Smooth muscle cell (in vitro differentiated cells): ENCODE measurements around the gene CLBA1. TPM values are rescaled to one million over a fixed set of nuclear protein-coding genes. Genes with fewer than 3 reads are reported as not detected.

Experiments used
- DNase-seq: peaks from one replicate; lab custom pipeline; 2025; ENCODE audit not compliant: unreplicated experiment; lab: John Stamatoyannopoulos, UW
- H2AFZ ChIP-seq: fragments of 200-600 bp; sonication (generic); 2 replicates; pipeline ENCODE4 v1.6.0; 2016; ENCODE audit warnings: antibody characterized with exemption, low read depth, mild to moderate bottlenecking
- H3F3A ChIP-seq: fragments of 200-600 bp; sonication (generic); 2 replicates; pipeline ENCODE4 v1.6.0; 2017; ENCODE audit warnings: antibody characterized with exemption, low read depth
- H3K27ac ChIP-seq: fragments of 200-600 bp; sonication (generic); 2 replicates; pipeline ENCODE4 v1.5.1; 2016; ENCODE audit warnings: low read depth, mild to moderate bottlenecking
- H3K27me3 ChIP-seq: fragments of 200-600 bp; sonication (generic); 2 replicates; pipeline ENCODE4 v1.6.1; 2016; ENCODE audit warnings: low read depth, mild to moderate bottlenecking
- H3K36me3 ChIP-seq: fragments of 200-600 bp; sonication (generic); 2 replicates; pipeline ENCODE4 v1.5.1; 2016; ENCODE audit warnings: low read depth
- H3K4me1 ChIP-seq: fragments of 200-600 bp; sonication (generic); 2 replicates; pipeline ENCODE4 v1.5.1; 2016; ENCODE audit warnings: low read depth
- H3K4me2 ChIP-seq: fragments of 200-600 bp; sonication (generic); 2 replicates; pipeline ENCODE4 v1.6.0; 2016; ENCODE audit warnings: mild to moderate bottlenecking
- H3K4me3 ChIP-seq: fragments of 200-600 bp; sonication (generic); 2 replicates; pipeline ENCODE4 v1.5.1; 2016; ENCODE audit warnings: mild to moderate bottlenecking
- H3K79me2 ChIP-seq: fragments of 200-600 bp; sonication (generic); 2 replicates; pipeline ENCODE4 v1.6.0; 2016; ENCODE audit warnings: low read depth, mild to moderate bottlenecking
- H3K9ac ChIP-seq: fragments of 200-600 bp; sonication (generic); 2 replicates; pipeline ENCODE4 v1.6.0; 2016; ENCODE audit warnings: low read depth
- H3K9me3 ChIP-seq: fragments of 200-600 bp; sonication (generic); replicated peaks from 2 replicates; pipeline ENCODE4 v1.5.1; 2016; ENCODE audit warnings: low read depth
- H4K20me1 ChIP-seq: fragments of 200-600 bp; sonication (generic); 2 replicates; pipeline ENCODE4 v1.6.0; 2016; ENCODE audit warnings: low read depth
- WGBS: methylation state at CpG from one replicate; pipeline ENCODE4 v1.1.7; 2016; ENCODE audit warnings: low lambda C conversion rate; 5-methylcytosine and 5-hydroxymethylcytosine counted together
- polyA plus RNA-seq: library from polyadenylated mRNA; unstranded; fragments of >200 nt; fragmentation: Nextera tagmentation; extraction: Ambion mirVana; gene quantifications from 2 replicates; pipeline ENCODE4 v1.2.1, GENCODE V29; 2016
- total RNA-seq: library from RNA; depleted of rRNA; stranded (reverse); fragments of >200 nt; gene quantifications from 2 replicates; pipeline ENCODE4 v1.2.3, GENCODE V29; 2014
- TF ChIP-seq, protein P1 (sequence below): fragments of 200-600 bp; sonication (generic); IDR thresholded peaks from 2 replicates; pipeline ENCODE4 v1.5.1; 2017; ENCODE audit warnings: borderline replicate concordance, mild to moderate bottlenecking, antibody characterized with exemption; ENCODE audit not compliant: insufficient read depth, poor library complexity, severe bottlenecking

Gene CLBA1
- total and polyA plus RNA-seq, 2 experiments from 2014 or later, result 5.0 to 8.7 TPM

DNA sequence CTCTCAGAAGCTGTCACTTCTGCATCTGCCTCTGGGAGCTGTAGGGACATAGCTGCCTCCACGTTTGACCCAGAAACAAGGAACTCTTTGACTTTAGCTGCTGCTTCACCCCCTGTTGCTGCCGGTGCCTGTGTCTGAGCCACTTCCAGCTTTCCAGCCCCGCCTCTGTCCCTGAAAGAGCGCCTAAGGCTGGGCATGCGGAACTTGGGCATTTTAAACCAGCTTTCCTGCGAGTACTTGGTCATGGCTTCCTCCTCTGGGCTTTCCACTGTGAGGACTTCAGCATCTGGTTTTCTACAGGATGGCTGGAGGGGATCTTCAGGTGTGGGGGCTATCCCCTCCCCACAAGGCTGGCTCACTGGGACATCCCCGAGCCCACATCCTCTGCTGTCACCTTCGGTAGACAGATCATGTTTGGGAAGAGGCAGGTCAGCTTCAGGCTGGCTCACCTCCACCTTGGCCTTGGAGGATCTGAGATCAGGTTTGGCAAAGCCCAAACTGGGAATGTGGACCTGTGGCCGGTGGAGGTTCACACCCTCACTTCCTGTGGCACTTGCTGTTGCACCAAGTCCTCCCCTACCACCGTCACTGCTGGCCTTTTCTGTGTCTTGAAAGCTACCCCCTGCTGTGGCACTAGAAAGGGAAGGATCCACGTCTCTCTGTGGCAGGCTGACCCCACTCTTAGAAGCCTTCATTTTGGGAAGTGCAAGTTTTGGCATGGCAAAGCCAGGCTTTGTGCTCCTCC is 45.8 kb upstream of the CLBA1 start:
- TF ChIP-seq, protein P1, sequence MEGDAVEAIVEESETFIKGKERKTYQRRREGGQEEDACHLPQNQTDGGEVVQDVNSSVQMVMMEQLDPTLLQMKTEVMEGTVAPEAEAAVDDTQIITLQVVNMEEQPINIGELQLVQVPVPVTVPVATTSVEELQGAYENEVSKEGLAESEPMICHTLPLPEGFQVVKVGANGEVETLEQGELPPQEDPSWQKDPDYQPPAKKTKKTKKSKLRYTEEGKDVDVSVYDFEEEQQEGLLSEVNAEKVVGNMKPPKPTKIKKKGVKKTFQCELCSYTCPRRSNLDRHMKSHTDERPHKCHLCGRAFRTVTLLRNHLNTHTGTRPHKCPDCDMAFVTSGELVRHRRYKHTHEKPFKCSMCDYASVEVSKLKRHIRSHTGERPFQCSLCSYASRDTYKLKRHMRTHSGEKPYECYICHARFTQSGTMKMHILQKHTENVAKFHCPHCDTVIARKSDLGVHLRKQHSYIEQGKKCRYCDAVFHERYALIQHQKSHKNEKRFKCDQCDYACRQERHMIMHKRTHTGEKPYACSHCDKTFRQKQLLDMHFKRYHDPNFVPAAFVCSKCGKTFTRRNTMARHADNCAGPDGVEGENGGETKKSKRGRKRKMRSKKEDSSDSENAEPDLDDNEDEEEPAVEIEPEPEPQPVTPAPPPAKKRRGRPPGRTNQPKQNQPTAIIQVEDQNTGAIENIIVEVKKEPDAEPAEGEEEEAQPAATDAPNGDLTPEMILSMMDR, result no peak
- H3K9ac ChIP-seq, result no peak overlapping the region
- no peak overlapping the region for H2AFZ ChIP-seq
- no peak overlapping the region for H3K27ac ChIP-seq
- H3K79me2 ChIP-seq, result no peaks in the 10 kb centered on the region
- no peaks in the 10 kb centered on the region for H3F3A ChIP-seq
- H3K9me3 ChIP-seq, result no peaks in the 10 kb centered on the region
- H3K27me3 ChIP-seq, result peaks cover 19% of the 10 kb centered on the region
- H4K20me1 ChIP-seq, result no peaks in the 10 kb centered on the region
- WGBS, result 71% methylated on average over 11 of the region's 11 CpGs
- H3K4me2 ChIP-seq, result no peak overlapping the region
- DNase-seq, result no peak
- no peaks in the 10 kb centered on the region for H3K36me3 ChIP-seq
- H3K4me3 ChIP-seq, result no peak overlapping the region
- H3K4me1 ChIP-seq, result no peaks in the 10 kb centered on the region

DNA sequence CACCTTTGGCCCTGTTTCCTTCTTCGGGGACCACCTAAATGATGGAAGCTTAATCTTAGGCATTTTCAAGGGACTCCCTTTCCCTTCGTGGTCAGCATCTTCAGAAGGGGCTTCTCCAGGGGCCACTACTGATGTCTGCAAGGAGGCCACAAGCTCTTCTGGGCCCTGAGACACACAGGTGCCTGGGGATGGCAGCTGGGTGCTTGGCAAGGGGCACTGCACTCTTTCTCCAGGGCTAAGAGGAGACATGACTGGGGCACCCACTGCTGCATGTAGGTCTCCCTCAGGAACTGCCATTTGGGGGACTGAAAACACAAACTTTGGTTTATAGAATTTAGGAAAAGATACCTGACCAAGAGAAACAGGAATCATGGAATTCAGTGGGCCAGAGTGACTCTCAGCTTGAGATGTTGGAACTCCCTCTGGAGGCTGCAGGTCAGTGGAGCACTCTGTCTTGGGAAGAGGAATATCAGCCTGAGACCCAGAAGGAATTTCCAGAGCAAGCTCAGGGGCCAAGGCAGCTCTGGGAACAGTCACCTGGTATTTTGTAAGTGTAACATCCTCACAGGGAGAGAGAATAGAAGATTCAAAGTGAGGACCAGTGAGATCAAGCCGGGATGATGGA is 45.0 kb upstream of the CLBA1 start:
- Histone ChIP-seq H3K36me3 (no peaks in the 10 kb centered on the region), H4K20me1 (no peaks in the 10 kb centered on the region), H3K27ac (no peak overlapping the region), H3K9me3 (no peaks in the 10 kb centered on the region), H2AFZ (no peak overlapping the region), H3K79me2 (no peaks in the 10 kb centered on the region), H3K4me3 (no peak overlapping the region), H3K9ac (no peak overlapping the region), H3F3A (no peaks in the 10 kb centered on the region), H3K4me1 (no peaks in the 10 kb centered on the region), H3K27me3 (peaks cover 14% of the 10 kb centered on the region), H3K4me2 (no peak overlapping the region)
- TF ChIP-seq, protein P1, result no peak
- no peak for DNase-seq
- WGBS, result 83% methylated on average over 3 of the region's 3 CpGs

DNA sequence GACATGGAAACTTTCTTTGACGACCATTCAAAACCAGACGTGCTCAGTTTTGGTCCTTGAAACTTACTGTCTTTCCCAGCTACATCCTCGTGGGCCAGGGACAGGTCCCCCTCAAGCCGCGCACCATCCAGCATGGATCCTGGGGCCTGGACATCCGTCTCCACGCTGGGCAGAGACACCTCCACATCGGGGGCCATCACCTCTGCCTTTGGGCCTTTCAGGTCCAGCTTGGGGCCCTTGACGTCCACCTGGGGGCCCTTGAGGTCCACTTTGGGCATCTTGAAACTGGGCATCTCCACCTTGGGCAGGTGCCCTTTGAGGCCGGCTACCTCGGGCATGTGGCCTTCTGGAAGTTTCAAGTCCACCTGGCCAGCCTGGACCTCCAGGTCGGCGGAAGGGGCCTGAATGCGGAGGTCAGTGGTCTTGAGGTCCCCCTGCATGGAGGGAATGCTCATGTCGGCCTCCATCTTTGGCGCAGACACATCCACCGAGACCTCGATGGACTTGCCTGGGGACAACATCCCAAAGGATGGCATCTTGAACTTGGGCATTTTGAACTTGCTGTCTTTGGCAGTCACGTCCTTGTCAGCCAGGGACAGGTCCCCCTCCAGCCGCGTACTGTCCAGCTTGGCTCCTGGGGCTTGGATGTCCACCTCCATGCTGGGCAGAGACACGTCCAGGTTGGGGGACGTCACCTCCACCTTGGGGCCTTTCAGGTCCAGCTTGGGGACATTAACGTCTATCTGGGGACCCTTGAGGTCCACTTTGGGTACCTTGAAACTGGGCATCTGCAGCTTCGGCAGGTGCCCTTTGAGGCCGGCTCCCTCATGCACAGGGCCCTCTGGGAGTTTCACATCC is 43.9 kb upstream of the CLBA1 start:
- no peak for DNase-seq
- H4K20me1 ChIP-seq, result no peaks in the 10 kb centered on the region

More for the DNA sequence above, 43.9 kb upstream of the CLBA1 start:
- Histone ChIP-seq H3K36me3 (no peaks in the 10 kb centered on the region), H3K4me2 (no peak overlapping the region), H3F3A (no peaks in the 10 kb centered on the region), H3K27ac (no peak overlapping the region), H2AFZ (no peak overlapping the region), H3K79me2 (no peaks in the 10 kb centered on the region), H3K9ac (no peak overlapping the region), H3K9me3 (no peaks in the 10 kb centered on the region), H3K4me3 (no peak overlapping the region), H3K4me1 (no peaks in the 10 kb centered on the region), H3K27me3 (peaks cover 12% of the 10 kb centered on the region)
- 95% methylated on average over 26 of the region's 26 CpGs for WGBS
- TF ChIP-seq, protein P1, result no peak
